Measurements from ENCODE around the gene GRK3. TPM values are rescaled to one million over a fixed set of nuclear protein-coding genes. Genes with fewer than 3 reads are reported as not detected.

GRK3 gene
- total RNA-seq, 1 donor from 2014 or later: 19.4 TPM

DNA sequence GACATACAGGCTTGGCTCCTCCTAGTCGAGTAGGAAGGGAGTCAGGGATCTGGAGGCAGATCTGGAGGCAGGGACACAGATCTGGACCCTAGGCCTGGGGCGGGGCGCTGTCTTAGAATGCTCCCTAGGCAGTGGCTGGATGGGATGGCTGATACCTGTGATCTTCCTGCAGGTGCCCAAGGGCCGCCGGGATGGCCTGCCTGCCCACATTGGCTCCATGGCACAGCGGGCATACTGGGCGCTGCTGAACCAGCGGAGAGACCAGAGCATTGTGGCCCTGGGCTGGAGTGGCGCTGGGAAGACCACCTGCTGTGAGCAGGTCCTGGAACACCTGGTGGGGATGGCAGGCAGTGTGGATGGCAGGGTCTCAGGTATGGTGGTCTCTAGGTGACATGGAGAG, 212.9 kb downstream of the GRK3 start:
- DNase-seq (ENCODE audit: low read depth, low spot score): no peak
- no peaks in the 10 kb centered on the region for H3K9me3 Mint-ChIP-seq
- H3K4me3 Mint-ChIP-seq: no peak overlapping the region
- peaks cover 3% of the 10 kb centered on the region for H3K27me3 Mint-ChIP-seq (ENCODE audit: low read depth)
- no peak overlapping the region for H3K27ac Mint-ChIP-seq (ENCODE audit: unreplicated experiment)
- TF ChIP-seq, protein P1, sequence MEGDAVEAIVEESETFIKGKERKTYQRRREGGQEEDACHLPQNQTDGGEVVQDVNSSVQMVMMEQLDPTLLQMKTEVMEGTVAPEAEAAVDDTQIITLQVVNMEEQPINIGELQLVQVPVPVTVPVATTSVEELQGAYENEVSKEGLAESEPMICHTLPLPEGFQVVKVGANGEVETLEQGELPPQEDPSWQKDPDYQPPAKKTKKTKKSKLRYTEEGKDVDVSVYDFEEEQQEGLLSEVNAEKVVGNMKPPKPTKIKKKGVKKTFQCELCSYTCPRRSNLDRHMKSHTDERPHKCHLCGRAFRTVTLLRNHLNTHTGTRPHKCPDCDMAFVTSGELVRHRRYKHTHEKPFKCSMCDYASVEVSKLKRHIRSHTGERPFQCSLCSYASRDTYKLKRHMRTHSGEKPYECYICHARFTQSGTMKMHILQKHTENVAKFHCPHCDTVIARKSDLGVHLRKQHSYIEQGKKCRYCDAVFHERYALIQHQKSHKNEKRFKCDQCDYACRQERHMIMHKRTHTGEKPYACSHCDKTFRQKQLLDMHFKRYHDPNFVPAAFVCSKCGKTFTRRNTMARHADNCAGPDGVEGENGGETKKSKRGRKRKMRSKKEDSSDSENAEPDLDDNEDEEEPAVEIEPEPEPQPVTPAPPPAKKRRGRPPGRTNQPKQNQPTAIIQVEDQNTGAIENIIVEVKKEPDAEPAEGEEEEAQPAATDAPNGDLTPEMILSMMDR (conservative IDR thresholded peaks at IDR 0.05): no peak
- peaks cover 6% of the 10 kb centered on the region for H3K4me1 Mint-ChIP-seq
- H3K36me3 Mint-ChIP-seq (ENCODE audit: low read depth): no peaks in the 10 kb centered on the region

DNA sequence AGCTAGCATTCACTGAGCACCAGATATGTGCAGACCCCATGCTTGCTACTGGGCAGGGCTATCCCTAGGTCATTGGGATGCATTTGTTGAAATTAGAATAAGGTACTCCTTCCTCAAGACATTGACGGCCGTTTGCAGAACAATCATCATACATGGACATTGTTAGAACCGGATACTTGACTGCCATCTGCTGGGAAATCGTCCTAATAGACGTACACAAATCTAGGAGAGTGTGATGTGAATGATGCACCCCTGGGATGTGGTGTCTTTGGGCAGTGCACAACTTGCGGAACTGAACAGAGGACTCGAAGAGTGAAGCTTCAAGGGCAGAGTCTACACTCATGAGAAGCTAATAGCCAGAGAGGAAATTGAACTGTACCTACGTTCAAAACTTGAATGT, 213.4 kb downstream of the GRK3 start:
- DNase-seq (ENCODE audit: low read depth, low spot score): peak; percentile 14
- Mint-ChIP-seq H3K36me3 (ENCODE audit: low read depth) (no peaks in the 10 kb centered on the region), H3K9me3 (no peaks in the 10 kb centered on the region), H3K4me3 (no peak overlapping the region), H3K4me1 (peaks cover 6% of the 10 kb centered on the region), H3K27me3 (ENCODE audit: low read depth) (peaks cover 3% of the 10 kb centered on the region), H3K27ac (ENCODE audit: unreplicated experiment) (no peak overlapping the region)
- TF ChIP-seq, protein P1 (conservative IDR thresholded peaks at IDR 0.05): peak; percentile 42

Other genes with a start within 250 kb of the GRK3 start
- not detected in 2 replicates for gene MYO18B, start 177.5 kb downstream of the GRK3 start, total RNA-seq

Measured in neural crest cell (in vitro differentiated cells).